ENCODE results near the gene TXNL4A. TPM values are rescaled to one million over a fixed set of nuclear protein-coding genes. Genes with fewer than 3 reads are reported as not detected.

Gene TXNL4A
- total RNA-seq, 1 donor from 2014 or later = 104 TPM

DNA sequence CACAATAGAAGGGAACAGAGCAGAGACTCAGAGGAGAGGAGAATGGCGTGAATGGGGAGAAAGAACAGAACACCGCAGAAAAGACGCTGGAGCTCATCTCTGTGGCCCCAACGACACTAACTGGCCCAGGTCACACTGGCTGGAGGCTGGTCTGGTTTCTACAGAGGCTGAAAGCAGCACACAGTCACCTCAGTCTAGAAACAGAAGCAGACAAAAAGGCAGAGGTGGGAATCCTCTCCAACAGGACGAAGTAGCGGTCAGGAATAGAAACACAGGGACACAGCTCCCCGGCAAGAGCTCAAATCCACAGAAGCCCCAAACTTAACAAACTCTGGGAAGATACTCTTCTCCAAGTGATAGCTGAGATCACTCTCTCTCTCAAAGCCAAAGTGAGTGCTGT is 46.2 kb downstream of the TXNL4A start:
- H3K4me1 Mint-ChIP-seq (ENCODE audit: low read depth) = peaks cover 10% of the 10 kb centered on the region
- no peaks in the 10 kb centered on the region for H3K27me3 Mint-ChIP-seq
- H3K4me3 Mint-ChIP-seq (ENCODE audit: low read depth) = no peak overlapping the region
- H3K27ac Mint-ChIP-seq = peak overlapping the region; percentile 45
- peaks cover 25% of the 10 kb centered on the region for H3K36me3 Mint-ChIP-seq (ENCODE audit: insufficient read depth)
- no peak for DNase-seq (ENCODE audit: low spot score, unreplicated experiment)
- no peak for TF ChIP-seq CTCF (IDR thresholded peaks at IDR 0.05; ENCODE audit: unreplicated experiment)
- H3K9me3 Mint-ChIP-seq (ENCODE audit: low read depth) = no peaks in the 10 kb centered on the region

DNA sequence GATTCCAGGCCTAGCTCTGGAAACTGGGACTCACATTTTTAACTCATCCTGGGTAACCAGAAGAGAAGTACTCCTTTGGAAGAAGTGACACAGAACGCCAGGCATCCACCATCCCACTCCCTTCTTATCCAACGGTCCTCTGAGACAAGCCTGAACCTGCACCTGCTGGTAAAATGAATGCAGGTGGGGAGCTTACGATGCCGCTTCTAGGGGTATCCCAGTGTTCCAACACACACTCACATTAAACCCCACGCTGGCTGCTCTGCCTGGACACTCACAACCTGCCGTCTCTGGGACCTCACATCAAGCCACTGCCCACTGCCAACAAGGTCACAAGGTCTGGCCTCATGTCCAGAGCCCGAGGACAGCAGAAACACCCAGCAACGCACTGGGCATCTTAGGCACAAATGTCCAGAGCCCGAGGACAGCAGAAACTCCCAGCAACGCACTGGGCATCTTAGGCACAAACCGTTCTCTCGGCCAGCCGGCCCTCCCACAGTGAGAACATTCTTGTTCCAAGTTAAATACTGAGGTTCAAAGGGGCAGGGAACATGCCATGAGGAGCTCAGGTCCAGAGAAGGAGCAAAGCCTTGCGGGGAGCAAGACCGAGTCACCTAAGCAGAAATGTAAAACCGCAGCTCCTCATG is 46.8 kb downstream of the TXNL4A start:
- TF ChIP-seq CTCF (IDR thresholded peaks at IDR 0.05; ENCODE audit: unreplicated experiment) = no peak
- no peaks in the 10 kb centered on the region for H3K27me3 Mint-ChIP-seq
- H3K27ac Mint-ChIP-seq = peak overlapping the region; percentile 45
- no peak overlapping the region for H3K4me3 Mint-ChIP-seq (ENCODE audit: low read depth)
- peaks cover 10% of the 10 kb centered on the region for H3K4me1 Mint-ChIP-seq (ENCODE audit: low read depth)
- no peak for DNase-seq (ENCODE audit: low spot score, unreplicated experiment)
- H3K9me3 Mint-ChIP-seq (ENCODE audit: low read depth) = no peaks in the 10 kb centered on the region
- peaks cover 27% of the 10 kb centered on the region for H3K36me3 Mint-ChIP-seq (ENCODE audit: insufficient read depth)

GRCh38 chr18:79940814-79941472 is 47.4 kb downstream of the TXNL4A start:
- Mint-ChIP-seq H3K36me3 (ENCODE audit: insufficient read depth) (peaks cover 33% of the 10 kb centered on the region), H3K9me3 (ENCODE audit: low read depth) (no peaks in the 10 kb centered on the region), H3K4me1 (ENCODE audit: low read depth) (peaks cover 9% of the 10 kb centered on the region), H3K4me3 (ENCODE audit: low read depth) (no peak overlapping the region), H3K27ac (no peak overlapping the region), H3K27me3 (no peaks in the 10 kb centered on the region)
- TF ChIP-seq CTCF (IDR thresholded peaks at IDR 0.05; ENCODE audit: unreplicated experiment) = no peak
- DNase-seq (ENCODE audit: low spot score, unreplicated experiment) = no peak

DNA sequence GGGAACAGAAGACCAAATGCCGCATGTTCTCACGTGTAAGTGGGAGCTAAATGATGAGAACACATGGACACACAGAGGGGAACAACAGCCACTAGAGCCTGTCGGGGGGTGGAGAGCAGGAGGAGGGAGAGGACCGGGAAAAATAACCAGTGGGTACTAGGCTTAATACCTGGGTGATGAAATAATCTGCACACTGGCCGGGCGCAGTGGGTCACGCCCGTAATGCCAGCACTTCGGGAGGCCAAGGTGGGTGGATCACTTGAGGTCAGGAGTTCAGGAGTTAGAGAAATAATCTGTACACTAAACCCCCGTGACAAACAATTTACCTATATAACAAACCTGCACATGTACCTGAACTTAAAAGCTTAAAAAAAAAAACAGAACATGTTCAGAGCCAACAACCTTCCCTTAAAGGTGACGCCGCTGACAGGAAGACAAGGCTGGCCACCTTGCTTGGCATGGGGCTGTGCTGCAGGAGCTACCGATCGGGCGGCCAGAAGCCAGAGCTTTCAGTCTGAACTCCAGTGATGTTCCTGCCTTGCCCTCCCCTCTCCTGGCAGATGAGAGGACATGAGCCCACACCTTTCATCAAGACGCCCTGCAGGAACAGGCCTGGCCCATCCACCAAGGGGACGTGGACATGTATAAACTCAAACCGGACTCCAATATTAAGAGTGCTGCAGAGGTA is 48.1 kb downstream of the TXNL4A start:
- DNase-seq (ENCODE audit: low spot score, unreplicated experiment) = no peak
- H3K36me3 Mint-ChIP-seq (ENCODE audit: insufficient read depth) = peaks cover 39% of the 10 kb centered on the region
- no peak overlapping the region for H3K4me3 Mint-ChIP-seq (ENCODE audit: low read depth)
- no peaks in the 10 kb centered on the region for H3K27me3 Mint-ChIP-seq
- TF ChIP-seq CTCF (IDR thresholded peaks at IDR 0.05; ENCODE audit: unreplicated experiment) = no peak
- H3K27ac Mint-ChIP-seq = no peak overlapping the region
- peaks cover 6% of the 10 kb centered on the region for H3K4me1 Mint-ChIP-seq (ENCODE audit: low read depth)
- H3K9me3 Mint-ChIP-seq (ENCODE audit: low read depth) = no peaks in the 10 kb centered on the region

GRCh38 chr18:79939096-79939495 is 49.3 kb downstream of the TXNL4A start:
- H3K4me3 Mint-ChIP-seq (ENCODE audit: low read depth) = no peak overlapping the region
- no peaks in the 10 kb centered on the region for H3K9me3 Mint-ChIP-seq (ENCODE audit: low read depth)
- H3K36me3 Mint-ChIP-seq (ENCODE audit: insufficient read depth) = peaks cover 44% of the 10 kb centered on the region
- peaks cover 15% of the 10 kb centered on the region for H3K4me1 Mint-ChIP-seq (ENCODE audit: low read depth)
- no peak overlapping the region for H3K27ac Mint-ChIP-seq
- no peak for DNase-seq (ENCODE audit: low spot score, unreplicated experiment)
- no peak for TF ChIP-seq CTCF (IDR thresholded peaks at IDR 0.05; ENCODE audit: unreplicated experiment)
- H3K27me3 Mint-ChIP-seq = no peaks in the 10 kb centered on the region

All from progenitor cell of endocrine pancreas (in vitro differentiated cells).